ENCODE results near the gene KMT2B.

KMT2B gene

GRCh38 chr19:35751839-35752745 is 34.3 kb downstream of the KMT2B start:
- no peaks in the 10 kb centered on the region for H3K27me3 ChIP-seq (ENCODE audit: control insufficient read depth, insufficient read depth, low read length)
- no peaks in the 10 kb centered on the region for H3K9me3 ChIP-seq (ENCODE audit: control insufficient read depth, insufficient read depth, low read length)
- no peaks in the 10 kb centered on the region for H3K36me3 ChIP-seq (ENCODE audit: control insufficient read depth, insufficient read depth, low read length)
- H3K4me1 ChIP-seq (ENCODE audit: control insufficient read depth, insufficient read depth, low read length), result no peaks in the 10 kb centered on the region
- no CpG with 5 or more reads among the region's 14 CpGs for WGBS (ENCODE audit: insufficient coverage, insufficient read length)
- DNase-seq (ENCODE audit: low read depth, low spot score), result no peak
- H3K4me3 ChIP-seq (ENCODE audit: low read length), result no peak overlapping the region
- no peak overlapping the region for H3K27ac ChIP-seq (ENCODE audit: low read length)

GRCh38 chr19:35752746-35753350 is 35.0 kb downstream of the KMT2B start:
- Histone ChIP-seq H3K9me3 (ENCODE audit: control insufficient read depth, insufficient read depth, low read length) (no peaks in the 10 kb centered on the region), H3K4me3 (ENCODE audit: low read length) (no peak overlapping the region), H3K36me3 (ENCODE audit: control insufficient read depth, insufficient read depth, low read length) (no peaks in the 10 kb centered on the region), H3K27me3 (ENCODE audit: control insufficient read depth, insufficient read depth, low read length) (no peaks in the 10 kb centered on the region), H3K27ac (ENCODE audit: low read length) (no peak overlapping the region), H3K4me1 (ENCODE audit: control insufficient read depth, insufficient read depth, low read length) (0 out of 2 replicates have a peak, but pooled peaks cover 2% of the 10 kb centered on the region)
- WGBS (ENCODE audit: insufficient coverage, insufficient read length), result no CpG with 5 or more reads among the region's 20 CpGs
- DNase-seq (ENCODE audit: low read depth, low spot score), result no peak

- no CpG with 5 or more reads among the region's 20 CpGs for WGBS (ENCODE audit: insufficient coverage, insufficient read length)
- Histone ChIP-seq H3K4me3 (ENCODE audit: low read length) (no peak overlapping the region), H3K36me3 (ENCODE audit: control insufficient read depth, insufficient read depth, low read length) (no peaks in the 10 kb centered on the region), H3K27ac (ENCODE audit: low read length) (no peak overlapping the region), H3K9me3 (ENCODE audit: control insufficient read depth, insufficient read depth, low read length) (no peaks in the 10 kb centered on the region), H3K27me3 (ENCODE audit: control insufficient read depth, insufficient read depth, low read length) (no peaks in the 10 kb centered on the region), H3K4me1 (ENCODE audit: control insufficient read depth, insufficient read depth, low read length) (0 out of 2 replicates have a peak, but pooled peaks cover 2% of the 10 kb centered on the region)
- DNase-seq (ENCODE audit: low read depth, low spot score), result no peak
Observed at GRCh38 chr19:35753634-35754369, 36.0 kb downstream of the KMT2B start.

- DNase-seq (ENCODE audit: low read depth, low spot score), result no peak
- Histone ChIP-seq H3K4me1 (ENCODE audit: control insufficient read depth, insufficient read depth, low read length) (0 out of 2 replicates have a peak, but pooled peaks cover 2% of the 10 kb centered on the region), H3K27me3 (ENCODE audit: control insufficient read depth, insufficient read depth, low read length) (no peaks in the 10 kb centered on the region), H3K4me3 (ENCODE audit: low read length) (no peak overlapping the region), H3K36me3 (ENCODE audit: control insufficient read depth, insufficient read depth, low read length) (no peaks in the 10 kb centered on the region), H3K9me3 (ENCODE audit: control insufficient read depth, insufficient read depth, low read length) (no peaks in the 10 kb centered on the region), H3K27ac (ENCODE audit: low read length) (no peak overlapping the region)
- WGBS (ENCODE audit: insufficient coverage, insufficient read length), result no CpG with 5 or more reads among the region's 13 CpGs
Observed at GRCh38 chr19:35754370-35755130, 36.7 kb downstream of the KMT2B start.

- Histone ChIP-seq H3K36me3 (ENCODE audit: control insufficient read depth, insufficient read depth, low read length) (no peaks in the 10 kb centered on the region), H3K27ac (ENCODE audit: low read length) (no peak overlapping the region), H3K9me3 (ENCODE audit: control insufficient read depth, insufficient read depth, low read length) (no peaks in the 10 kb centered on the region), H3K4me3 (ENCODE audit: low read length) (peak overlapping the region; percentile 69; the same call in 1 of the 2 replicates), H3K27me3 (ENCODE audit: control insufficient read depth, insufficient read depth, low read length) (no peaks in the 10 kb centered on the region), H3K4me1 (ENCODE audit: control insufficient read depth, insufficient read depth, low read length) (0 out of 2 replicates have a peak, but pooled peaks cover 2% of the 10 kb centered on the region)
- no peak for DNase-seq (ENCODE audit: low read depth, low spot score)
- WGBS (ENCODE audit: insufficient coverage, insufficient read length), result no CpG with 5 or more reads among the region's 17 CpGs
Observed at GRCh38 chr19:35755131-35755549, 37.3 kb downstream of the KMT2B start.

- DNase-seq (ENCODE audit: low read depth, low spot score), result no peak
- Histone ChIP-seq H3K36me3 (ENCODE audit: control insufficient read depth, insufficient read depth, low read length) (no peaks in the 10 kb centered on the region), H3K4me3 (ENCODE audit: low read length) (peak overlapping the region; percentile 69; the same call in 1 of the 2 replicates), H3K27me3 (ENCODE audit: control insufficient read depth, insufficient read depth, low read length) (no peaks in the 10 kb centered on the region), H3K27ac (ENCODE audit: low read length) (no peak overlapping the region), H3K4me1 (ENCODE audit: control insufficient read depth, insufficient read depth, low read length) (0 out of 2 replicates have a peak, but pooled peaks cover 2% of the 10 kb centered on the region), H3K9me3 (ENCODE audit: control insufficient read depth, insufficient read depth, low read length) (no peaks in the 10 kb centered on the region)
- WGBS (ENCODE audit: insufficient coverage, insufficient read length), result no CpG with 5 or more reads among the region's 74 CpGs
Observed at GRCh38 chr19:35755550-35756376, 38.0 kb downstream of the KMT2B start.

- H3K27ac ChIP-seq (ENCODE audit: low read length), result no peak within 1 kb of the TSS
- WGBS (ENCODE audit: insufficient coverage, insufficient read length), result no CpG with 5 or more reads among the region's 52 CpGs
- H3K9me3 ChIP-seq (ENCODE audit: control insufficient read depth, insufficient read depth, low read length), result no peaks in the 10 kb centered on the region
- 0 out of 2 replicates have a peak, but pooled peaks cover 2% of the 10 kb centered on the region for H3K4me1 ChIP-seq (ENCODE audit: control insufficient read depth, insufficient read depth, low read length)
- no peaks in the 10 kb centered on the region for H3K36me3 ChIP-seq (ENCODE audit: control insufficient read depth, insufficient read depth, low read length)
- no peak for DNase-seq (ENCODE audit: low read depth, low spot score)
- peak within 1 kb of the TSS; percentile 69; the same call in 1 of the 2 replicates for H3K4me3 ChIP-seq (ENCODE audit: low read length)
- no peaks in the 10 kb centered on the region for H3K27me3 ChIP-seq (ENCODE audit: control insufficient read depth, insufficient read depth, low read length)
Observed at GRCh38 chr19:35756377-35757230, 38.8 kb downstream of the KMT2B start, which contains the start of gene HSPB6. Gene HSPB6 (minus strand): TSS chr19:35757029. CDS start chr19:35757008, 21 bp downstream.

GRCh38 chr19:35757231-35757748 is 39.5 kb downstream of the KMT2B start:
- Histone ChIP-seq H3K4me3 (ENCODE audit: low read length) (peak overlapping the region; percentile 26; the same call in 1 of the 2 replicates), H3K27me3 (ENCODE audit: control insufficient read depth, insufficient read depth, low read length) (no peaks in the 10 kb centered on the region), H3K9me3 (ENCODE audit: control insufficient read depth, insufficient read depth, low read length) (no peaks in the 10 kb centered on the region), H3K4me1 (ENCODE audit: control insufficient read depth, insufficient read depth, low read length) (0 out of 2 replicates have a peak, but pooled peaks cover 2% of the 10 kb centered on the region), H3K36me3 (ENCODE audit: control insufficient read depth, insufficient read depth, low read length) (peaks cover 4% of the 10 kb centered on the region; the same call in 1 of the 2 replicates), H3K27ac (ENCODE audit: low read length) (no peak overlapping the region)
- no CpG with 5 or more reads among the region's 19 CpGs for WGBS (ENCODE audit: insufficient coverage, insufficient read length)
- DNase-seq (ENCODE audit: low read depth, low spot score), result no peak
